SIG-M5 treated with dmso at 0.1 percent for 504 hours (cell line): ENCODE results near the gene CTRB2.
"Not testable (repeated sequence)": the region's sequence is repeated elsewhere in the genome, so short reads cannot be mapped to it uniquely, and the experiment has no call there.

Experiments
- DNase-seq: peaks from one replicate; lab custom pipeline; 2025; ENCODE audit not compliant: unreplicated experiment; lab: John Stamatoyannopoulos, UW

The CTRB2 gene

GRCh38 chr16:75227361-75228142 is 20.6 kb upstream of the CTRB2 start:
- DNase-seq = no peak

GRCh38 chr16:75226550-75227360 is 19.8 kb upstream of the CTRB2 start:
- no peak for DNase-seq

GRCh38 chr16:75225678-75226515 is 18.9 kb upstream of the CTRB2 start:
- no peak for DNase-seq

GRCh38 chr16:75225092-75225491 is 18.1 kb upstream of the CTRB2 start:
- DNase-seq = no peak

- DNase-seq = no peak
These were observed 17.5 kb upstream of the CTRB2 start for GRCh38 chr16:75224306-75225082.

GRCh38 chr16:75223129-75223528 is 16.2 kb upstream of the CTRB2 start:
- not testable (repeated sequence) for DNase-seq

GRCh38 chr16:75222271-75222783 is 15.4 kb upstream of the CTRB2 start:
- DNase-seq = no peak

- no peak for DNase-seq
These were observed 12.9 kb upstream of the CTRB2 start for GRCh38 chr16:75219838-75220237.

- DNase-seq = no peak
These were observed 12.1 kb upstream of the CTRB2 start for GRCh38 chr16:75219088-75219487.

- no peak for DNase-seq
These were observed 11.5 kb upstream of the CTRB2 start, which contains the start of gene CTRB1 for GRCh38 chr16:75218256-75219076. Gene CTRB1, plus strand, starts transcription at chr16:75218988. Its CDS starts 20 bp downstream, at chr16:75219008.

GRCh38 chr16:75217389-75217851 is 10.5 kb upstream of the CTRB2 start:
- no peak for DNase-seq

GRCh38 chr16:75216576-75216975 is 9.6 kb upstream of the CTRB2 start:
- DNase-seq = no peak

- no peak for DNase-seq
These were observed 9.2 kb upstream of the CTRB2 start for GRCh38 chr16:75216127-75216526.

- not testable (repeated sequence) for DNase-seq
These were observed 4.3 kb upstream of the CTRB2 start for GRCh38 chr16:75211286-75211685.

- no peak for DNase-seq
These were observed 3.0 kb upstream of the CTRB2 start for GRCh38 chr16:75209944-75210343.

GRCh38 chr16:75209514-75209913 is 2.6 kb upstream of the CTRB2 start:
- DNase-seq = not testable (repeated sequence)

- no peak for DNase-seq
These were observed 2.0 kb upstream of the CTRB2 start for GRCh38 chr16:75208861-75209505.

- DNase-seq = no peak
These were observed 1.4 kb upstream of the CTRB2 start for GRCh38 chr16:75208242-75208825.
